SK-N-SH (cell line): ENCODE measurements around the gene BRWD1. TPM values are rescaled to one million over a fixed set of nuclear protein-coding genes. Genes with fewer than 3 reads are reported as not detected.

Experiments used
- CTCF ChIA-PET: fragments of 300-600, 350-600 bp; formaldehyde crosslinking; extraction: SDS; loops from one replicate; lab custom pipeline; 2021; lab: Yijun Ruan, JAX
- POLR2A ChIA-PET: fragments of 350-600 bp; sonication (Branson Sonifier 250); formaldehyde crosslinking; extraction: SDS; loops from one replicate; lab custom pipeline; 2020; ENCODE audit warnings: antibody characterized with exemption, inconsistent platforms; lab: Yijun Ruan, JAX
- DNase-seq: peaks from one replicate; pipeline ENCODE4 v3.0.0; 2012
- H2AFZ ChIP-seq: fragments of 200-600 bp; sonication (generic); 2 replicates; pipeline ENCODE4 v1.8.1; 2016; ENCODE audit warnings: antibody characterized with exemption, mild to moderate bottlenecking, low read depth
- H3F3A ChIP-seq: fragments of 200-600 bp; sonication (generic); replicated peaks from 2 replicates; pipeline ENCODE3; 2016; ENCODE audit warnings: antibody characterized with exemption, mild to moderate bottlenecking; ENCODE audit not compliant: insufficient read depth
- H3K27ac ChIP-seq, 2 experiments: fragments of 200-500 bp in 1 of 2; fragments of 200-600 bp in 1 of 2; sonication (Bioruptor generic) in 1 of 2; sonication (generic), shearing (Covaris generic) in 1 of 2; 2 replicates each; pipeline versions ENCODE4 v1.5.1 to v1.6.1; 2014 to 2016; ENCODE audit warnings: low read depth in 2 of 2, inconsistent platforms in 1 of 2, low read length in 1 of 2, mild to moderate bottlenecking in 1 of 2, mixed read lengths in 1 of 2
- H3K27me3 ChIP-seq: fragments of 200-600 bp; sonication (generic), shearing (Covaris generic); 2 replicates; pipeline ENCODE4 v1.6.1; 2016; ENCODE audit warnings: mixed run types; ENCODE audit not compliant: insufficient read depth
- H3K36me3 ChIP-seq, 2 experiments: fragments of 200-500 bp in 1 of 2; fragments of 200-600 bp in 1 of 2; sonication (Bioruptor generic) in 1 of 2; sonication (generic) in 1 of 2; replicated peaks in 1 of 2; 2 replicates each; pipeline versions ENCODE3 to v1.5.1; 2014 to 2016; ENCODE audit warnings: low read length in 1 of 2, mild to moderate bottlenecking in 1 of 2; ENCODE audit not compliant: insufficient read depth in 2 of 2, control insufficient read depth in 1 of 2
- H3K4me1 ChIP-seq, 2 experiments: fragments of 200-500 bp in 1 of 2; fragments of 200-600 bp in 1 of 2; sonication (Bioruptor generic) in 1 of 2; sonication (generic), shearing (Covaris generic) in 1 of 2; 2 replicates each; pipeline versions ENCODE4 v1.5.1 to v1.6.1; 2014 to 2016; ENCODE audit warnings: low read depth in 1 of 2, low read length in 1 of 2, mixed run types in 1 of 2; ENCODE audit not compliant: insufficient read depth in 2 of 2, control insufficient read depth in 1 of 2
- H3K4me2 ChIP-seq: fragments of 200-600 bp; sonication (generic), shearing (Covaris generic); 2 replicates; pipeline ENCODE4 v1.6.1; 2017; ENCODE audit warnings: mixed run types
- H3K4me3 ChIP-seq, 2 experiments: fragments of 200-500 bp in 1 of 2; fragments of 200-600 bp in 1 of 2; sonication (Bioruptor generic) in 1 of 2; sonication (generic), shearing (Covaris generic) in 1 of 2; 2 replicates each; pipeline versions ENCODE4 v1.5.1 to v1.8.1; 2014 to 2016; ENCODE audit warnings: low read depth in 2 of 2, inconsistent platforms in 1 of 2, low read length in 1 of 2, mild to moderate bottlenecking in 1 of 2, mixed read lengths in 1 of 2, moderate library complexity in 1 of 2
- H3K79me2 ChIP-seq: fragments of 200-600 bp; sonication (generic); 2 replicates; pipeline ENCODE4 v1.8.1; 2017; ENCODE audit warnings: mild to moderate bottlenecking; ENCODE audit not compliant: insufficient read depth
- H3K9ac ChIP-seq: fragments of 200-600 bp; sonication (generic); 2 replicates; pipeline ENCODE4 v1.6.1; 2017; ENCODE audit warnings: mixed run types
- H3K9me2 ChIP-seq: fragments of 200-600 bp; sonication (generic); 2 replicates; pipeline ENCODE4 v1.6.1; 2017; ENCODE audit warnings: mixed run types
- H3K9me3 ChIP-seq: fragments of 200-600 bp; sonication (generic); 2 replicates; pipeline ENCODE4 v1.6.1; 2017; ENCODE audit warnings: mixed run types, mild to moderate bottlenecking, moderate library complexity
- H4K20me1 ChIP-seq: fragments of 200-600 bp; sonication (generic); 2 replicates; pipeline ENCODE4 v1.6.1; 2017; ENCODE audit warnings: mild to moderate bottlenecking, mixed run types; ENCODE audit not compliant: insufficient read depth
- CHD2 ChIP-seq: fragments of 150-350 bp; IDR thresholded peaks from 2 replicates; pipeline ENCODE4 v1.6.1; 2018; ENCODE audit warnings: low read length; ENCODE audit not compliant: partially characterized antibody
- ELF1 ChIP-seq: IDR thresholded peaks from 2 replicates; pipeline ENCODE4 v1.4.0; 2012
- EP300 ChIP-seq, 2 experiments: IDR thresholded peaks; 2 replicates each; pipeline versions ENCODE4 v1.4.0 to v1.6.1; 2012; ENCODE audit warnings: borderline replicate concordance in 1 of 2, low read depth in 1 of 2, low read length in 1 of 2
- EZH2phosphoT487 ChIP-seq: fragments of 200-600 bp; sonication (generic); IDR thresholded peaks from 2 replicates; pipeline ENCODE4 v1.6.1; 2017; ENCODE audit warnings: low read depth, mixed run types, mild to moderate bottlenecking, antibody characterized with exemption, moderate library complexity, borderline replicate concordance
- FOSL2 ChIP-seq: IDR thresholded peaks from 2 replicates; pipeline ENCODE4 v1.4.0; 2012; ENCODE audit warnings: low read depth, mild to moderate bottlenecking, moderate library complexity, borderline replicate concordance
- FOXM1 ChIP-seq: IDR thresholded peaks from 2 replicates; pipeline ENCODE4 v1.4.0; 2012; ENCODE audit warnings: low read depth, mild to moderate bottlenecking
- GABPA ChIP-seq: IDR thresholded peaks from 2 replicates; pipeline ENCODE4 v1.4.0; 2012; ENCODE audit warnings: low read depth, mild to moderate bottlenecking
- GATA2 ChIP-seq: sonication (generic); formaldehyde crosslinking; IDR thresholded peaks from 2 replicates; pipeline ENCODE4 v1.5.0; 2020; ENCODE audit warnings: mild to moderate bottlenecking, missing genetic modification reagents
- IRF3 ChIP-seq: fragments of 150-350 bp; IDR thresholded peaks from 2 replicates; pipeline ENCODE4 v1.6.1; 2016; ENCODE audit warnings: mild to moderate bottlenecking, low read depth, low read length
- MXI1 ChIP-seq: IDR thresholded peaks from 2 replicates; pipeline ENCODE4 v1.6.1; 2012; ENCODE audit warnings: mild to moderate bottlenecking, low read depth, low read length, improper control_type of control experiment
- NRF1 ChIP-seq: IDR thresholded peaks from 2 replicates; pipeline ENCODE4 v1.6.1; 2012; ENCODE audit warnings: low read depth, mild to moderate bottlenecking, low read length
- POLR2AphosphoS5 ChIP-seq: IDR thresholded peaks from 2 replicates; pipeline ENCODE4 v1.6.1; 2012; ENCODE audit warnings: low read depth, low read length
- RCOR1 ChIP-seq: fragments of 150-350 bp; IDR thresholded peaks from 2 replicates; pipeline ENCODE4 v1.6.1; 2017; ENCODE audit warnings: antibody characterized with exemption, low read length
- RXRA ChIP-seq: IDR thresholded peaks from 2 replicates; pipeline ENCODE4 v1.4.0; 2012; ENCODE audit warnings: low read depth, mild to moderate bottlenecking, borderline replicate concordance
- SMC3 ChIP-seq: IDR thresholded peaks from 2 replicates; pipeline ENCODE4 v1.6.1; 2012; ENCODE audit warnings: low read depth, low read length, improper control_type of control experiment
- TAF1 ChIP-seq: IDR thresholded peaks from 2 replicates; pipeline ENCODE4 v1.6.1; 2012; ENCODE audit warnings: low read depth, mild to moderate bottlenecking, low read length, moderate library complexity, borderline replicate concordance
- USF1 ChIP-seq: IDR thresholded peaks from 2 replicates; pipeline ENCODE4 v1.4.0; 2012; ENCODE audit warnings: low read depth, borderline replicate concordance
- WGBS: methylation state at CpG from one replicate; pipeline ENCODE4 v1.1.6; 2017; ENCODE audit warnings: low lambda C conversion rate; 5-methylcytosine and 5-hydroxymethylcytosine counted together
- polyA plus RNA-seq, 3 experiments: library from polyadenylated mRNA; depleted of rRNA; stranded (reverse); fragments of >200 nt; gene quantifications; 2 replicates each; pipeline ENCODE4 v1.2.3, GENCODE V29; 2012
- TF ChIP-seq, protein P1 (sequence below): fragments of 200-600 bp; sonication (generic); IDR thresholded peaks from 2 replicates; pipeline ENCODE4 v1.6.1; 2017; ENCODE audit warnings: antibody characterized with exemption, mild to moderate bottlenecking, moderate library complexity
- TF ChIP-seq, protein P2 (sequence below): IDR thresholded peaks from 2 replicates; pipeline ENCODE4 v1.4.0; 2012; ENCODE audit warnings: low read depth, borderline replicate concordance
- TF ChIP-seq, protein P3 (sequence below): fragments of 150-350 bp; IDR thresholded peaks from 2 replicates; pipeline ENCODE4 v1.6.1; 2017; ENCODE audit warnings: antibody characterized with exemption, low read length, low read depth, borderline replicate concordance

Gene BRWD1
- polyA plus RNA-seq, 1 of the 3 experiments (the other 2 are of a cell fraction) = 7.9 TPM

- 80% methylated on average over 7 of the region's 7 CpGs for WGBS
- Histone ChIP-seq H2AFZ (no peak overlapping the region; the same call in 1 of the 2 replicates), H3K9me3 (no peaks in the 10 kb centered on the region), H3K9me2 (no peaks in the 10 kb centered on the region), H3K9ac (no peak overlapping the region), H3K4me1 (no peaks in the 10 kb centered on the region), H3K36me3 (no peaks in the 10 kb centered on the region), H3K79me2 (no peaks in the 10 kb centered on the region), H3F3A (no peaks in the 10 kb centered on the region), H3K4me2 (no peak overlapping the region), H3K27ac (no peak overlapping the region), H3K4me3 (no peak overlapping the region), H4K20me1 (no peaks in the 10 kb centered on the region), H3K27me3 (no peaks in the 10 kb centered on the region)
- ChIA-PET CTCF (interaction anchor here (1.6 kb wide), 1 partner anchor 18 kb away, joined by 4 read pairs; no protein-coding TSS in a partner anchor), POLR2A (no interaction called here)
- DNase-seq = no peak
- no peak for TF ChIP-seq CHD2
- TF ChIP-seq, protein P1, sequence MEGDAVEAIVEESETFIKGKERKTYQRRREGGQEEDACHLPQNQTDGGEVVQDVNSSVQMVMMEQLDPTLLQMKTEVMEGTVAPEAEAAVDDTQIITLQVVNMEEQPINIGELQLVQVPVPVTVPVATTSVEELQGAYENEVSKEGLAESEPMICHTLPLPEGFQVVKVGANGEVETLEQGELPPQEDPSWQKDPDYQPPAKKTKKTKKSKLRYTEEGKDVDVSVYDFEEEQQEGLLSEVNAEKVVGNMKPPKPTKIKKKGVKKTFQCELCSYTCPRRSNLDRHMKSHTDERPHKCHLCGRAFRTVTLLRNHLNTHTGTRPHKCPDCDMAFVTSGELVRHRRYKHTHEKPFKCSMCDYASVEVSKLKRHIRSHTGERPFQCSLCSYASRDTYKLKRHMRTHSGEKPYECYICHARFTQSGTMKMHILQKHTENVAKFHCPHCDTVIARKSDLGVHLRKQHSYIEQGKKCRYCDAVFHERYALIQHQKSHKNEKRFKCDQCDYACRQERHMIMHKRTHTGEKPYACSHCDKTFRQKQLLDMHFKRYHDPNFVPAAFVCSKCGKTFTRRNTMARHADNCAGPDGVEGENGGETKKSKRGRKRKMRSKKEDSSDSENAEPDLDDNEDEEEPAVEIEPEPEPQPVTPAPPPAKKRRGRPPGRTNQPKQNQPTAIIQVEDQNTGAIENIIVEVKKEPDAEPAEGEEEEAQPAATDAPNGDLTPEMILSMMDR = no peak
- no peak for TF ChIP-seq SMC3
- no peak for TF ChIP-seq NRF1
- TF ChIP-seq GATA2 = no peak
- no peak for TF ChIP-seq RCOR1
- no peak for TF ChIP-seq USF1
- no peak for TF ChIP-seq EZH2phosphoT487
- TF ChIP-seq FOSL2 = no peak
- TF ChIP-seq, protein P2, sequence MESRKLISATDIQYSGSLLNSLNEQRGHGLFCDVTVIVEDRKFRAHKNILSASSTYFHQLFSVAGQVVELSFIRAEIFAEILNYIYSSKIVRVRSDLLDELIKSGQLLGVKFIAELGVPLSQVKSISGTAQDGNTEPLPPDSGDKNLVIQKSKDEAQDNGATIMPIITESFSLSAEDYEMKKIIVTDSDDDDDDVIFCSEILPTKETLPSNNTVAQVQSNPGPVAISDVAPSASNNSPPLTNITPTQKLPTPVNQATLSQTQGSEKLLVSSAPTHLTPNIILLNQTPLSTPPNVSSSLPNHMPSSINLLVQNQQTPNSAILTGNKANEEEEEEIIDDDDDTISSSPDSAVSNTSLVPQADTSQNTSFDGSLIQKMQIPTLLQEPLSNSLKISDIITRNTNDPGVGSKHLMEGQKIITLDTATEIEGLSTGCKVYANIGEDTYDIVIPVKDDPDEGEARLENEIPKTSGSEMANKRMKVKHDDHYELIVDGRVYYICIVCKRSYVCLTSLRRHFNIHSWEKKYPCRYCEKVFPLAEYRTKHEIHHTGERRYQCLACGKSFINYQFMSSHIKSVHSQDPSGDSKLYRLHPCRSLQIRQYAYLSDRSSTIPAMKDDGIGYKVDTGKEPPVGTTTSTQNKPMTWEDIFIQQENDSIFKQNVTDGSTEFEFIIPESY = no peak
- no peak for TF ChIP-seq EP300 (IDR thresholded peaks at IDR 0.05; ENCODE audit: borderline replicate concordance in 1 of 2, low read depth in 1 of 2, low read length in 1 of 2)
- TF ChIP-seq, protein P3, sequence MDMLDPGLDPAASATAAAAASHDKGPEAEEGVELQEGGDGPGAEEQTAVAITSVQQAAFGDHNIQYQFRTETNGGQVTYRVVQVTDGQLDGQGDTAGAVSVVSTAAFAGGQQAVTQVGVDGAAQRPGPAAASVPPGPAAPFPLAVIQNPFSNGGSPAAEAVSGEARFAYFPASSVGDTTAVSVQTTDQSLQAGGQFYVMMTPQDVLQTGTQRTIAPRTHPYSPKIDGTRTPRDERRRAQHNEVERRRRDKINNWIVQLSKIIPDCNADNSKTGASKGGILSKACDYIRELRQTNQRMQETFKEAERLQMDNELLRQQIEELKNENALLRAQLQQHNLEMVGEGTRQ = no peak
- no peak for TF ChIP-seq MXI1
- no peak for TF ChIP-seq POLR2AphosphoS5
- no peak for TF ChIP-seq TAF1
- TF ChIP-seq RXRA = no peak
- no peak for TF ChIP-seq IRF3
- no peak for TF ChIP-seq FOXM1
- no peak for TF ChIP-seq ELF1
- no peak for TF ChIP-seq GABPA
Observed at GRCh38 chr21:39156024-39156423, 157.4 kb downstream of the BRWD1 start.
